MM.1S (cell line): Measurements from ENCODE around the gene KRTAP19-6.
"Not testable (repeated sequence)": the region's sequence is repeated elsewhere in the genome, so short reads cannot be mapped to it uniquely, and the experiment has no call there.

Source experiments
- DNase-seq: peaks from one replicate; pipeline ENCODE4 v3.0.0-alpha.2; 2015
- H2AFZ ChIP-seq: fragments of 300-600 bp; sonication (generic); 2 replicates; pipeline ENCODE4 v1.6.0; 2016; ENCODE audit warnings: antibody characterized with exemption, low read length
- H3F3A ChIP-seq: fragments of 300-600 bp; sonication (generic); 2 replicates; pipeline ENCODE4 v1.6.1; 2016; ENCODE audit warnings: mild to moderate bottlenecking, antibody characterized with exemption, low read length, moderate library complexity, mixed read lengths; ENCODE audit not compliant: insufficient read depth
- H3K27ac ChIP-seq: fragments of 300-600 bp; sonication (generic); 2 replicates; pipeline ENCODE4 v1.5.1; 2016; ENCODE audit warnings: mild to moderate bottlenecking, low read length
- H3K27me3 ChIP-seq: fragments of 300-600 bp; sonication (generic); replicated peaks from 2 replicates; pipeline ENCODE4 v1.6.0; 2016; ENCODE audit warnings: low read length; ENCODE audit not compliant: insufficient read depth
- H3K36me3 ChIP-seq: fragments of 300-600 bp; sonication (generic); replicated peaks from 2 replicates; pipeline ENCODE4 v1.6.1; 2016; ENCODE audit warnings: mild to moderate bottlenecking, low read length, mixed read lengths; ENCODE audit not compliant: insufficient read depth
- H3K4me1 ChIP-seq: fragments of 300-600 bp; sonication (generic); 2 replicates; pipeline ENCODE4 v1.6.1; 2016; ENCODE audit warnings: low read length, mixed read lengths
- H3K4me2 ChIP-seq: fragments of 300-600 bp; sonication (generic); 2 replicates; pipeline ENCODE4 v1.6.0; 2016; ENCODE audit warnings: low read depth, low read length
- H3K4me3 ChIP-seq: fragments of 300-600 bp; sonication (generic); 2 replicates; pipeline ENCODE4 v1.5.1; 2016; ENCODE audit warnings: low read length, mixed read lengths
- H3K79me2 ChIP-seq: fragments of 300-600 bp; sonication (generic); 2 replicates; pipeline ENCODE4 v1.6.1; 2016; ENCODE audit warnings: mixed run types, low read length, mixed read lengths
- H3K9ac ChIP-seq: fragments of 300-600 bp; sonication (generic); 2 replicates; pipeline ENCODE4 v1.6.1; 2016; ENCODE audit warnings: low read length, mixed read lengths
- H3K9me2 ChIP-seq: fragments of 300-600 bp; sonication (generic); replicated peaks from 2 replicates; pipeline ENCODE4 v1.6.1; 2016; ENCODE audit warnings: mild to moderate bottlenecking, low read length, mixed read lengths; ENCODE audit not compliant: insufficient read depth
- H3K9me3 ChIP-seq: fragments of 300-600 bp; sonication (generic); replicated peaks from 2 replicates; pipeline ENCODE4 v1.6.1; 2016; ENCODE audit warnings: mild to moderate bottlenecking, low read length, mixed read lengths; ENCODE audit not compliant: insufficient read depth
- H4K20me1 ChIP-seq: fragments of 300-600 bp; sonication (generic); 2 replicates; pipeline ENCODE4 v1.6.1; 2016; ENCODE audit warnings: mild to moderate bottlenecking, low read length, moderate library complexity, mixed read lengths; ENCODE audit not compliant: insufficient read depth
- CTCF ChIP-seq: fragments of 300-600 bp; sonication (generic); IDR thresholded peaks from 2 replicates; pipeline ENCODE4 v1.5.1; 2016; ENCODE audit warnings: antibody characterized with exemption, low read length, mixed read lengths
- EZH2 ChIP-seq: fragments of 300-600 bp; sonication (generic); optimal IDR thresholded peaks from 2 replicates; pipeline ENCODE3; 2017; ENCODE audit warnings: low read depth, mild to moderate bottlenecking, antibody characterized with exemption, low read length, mixed read lengths
- EZH2phosphoT487 ChIP-seq: fragments of 300-600 bp; sonication (generic); IDR thresholded peaks from 2 replicates; pipeline ENCODE4 v1.6.1; 2018; ENCODE audit warnings: antibody characterized with exemption, low read length

The KRTAP19-6 gene

GRCh38 chr21:30515681-30516080 is 26.0 kb downstream of the KRTAP19-6 start:
- H3K9ac ChIP-seq: no peak overlapping the region
- H3K27ac ChIP-seq: no peak overlapping the region
- H3K4me1 ChIP-seq: no peaks in the 10 kb centered on the region
- H3K79me2 ChIP-seq: no peaks in the 10 kb centered on the region
- TF ChIP-seq EZH2 (no peak), CTCF (no peak), EZH2phosphoT487 (no peak)
- no peak overlapping the region for H2AFZ ChIP-seq
- no peak for DNase-seq
- no peaks in the 10 kb centered on the region for H3K9me2 ChIP-seq
- no peaks in the 10 kb centered on the region for H3K9me3 ChIP-seq
- no peaks in the 10 kb centered on the region for H3K36me3 ChIP-seq
- no peaks in the 10 kb centered on the region for H4K20me1 ChIP-seq
- no peaks in the 10 kb centered on the region for H3F3A ChIP-seq
- no peaks in the 10 kb centered on the region for H3K27me3 ChIP-seq
- no peak overlapping the region for H3K4me3 ChIP-seq
- H3K4me2 ChIP-seq: no peak overlapping the region

- DNase-seq: peak; percentile 40
These were observed 36.0 kb downstream of the KRTAP19-6 start for GRCh38 chr21:30505621-30506205.

GRCh38 chr21:30502041-30502440 is 39.6 kb downstream of the KRTAP19-6 start, which contains the start of gene KRTAP19-5:
KRTAP19-5 (minus strand) TSS chr21:30502141; CDS start chr21:30502090, 51 bp downstream.
- Histone ChIP-seq H3K4me3 (no peak within 1 kb of the TSS), H3K4me1 (no peaks in the 10 kb centered on the region), H3K9me3 (no peaks in the 10 kb centered on the region), H2AFZ (no peak within 1 kb of the TSS), H3F3A (no peaks in the 10 kb centered on the region), H3K9me2 (no peaks in the 10 kb centered on the region), H3K27ac (no peak within 1 kb of the TSS), H3K79me2 (no peaks in the 10 kb centered on the region), H3K4me2 (no peak within 1 kb of the TSS), H3K27me3 (no peaks in the 10 kb centered on the region), H3K9ac (no peak within 1 kb of the TSS), H3K36me3 (no peaks in the 10 kb centered on the region), H4K20me1 (no peaks in the 10 kb centered on the region)
- TF ChIP-seq EZH2: no peak
- TF ChIP-seq EZH2phosphoT487: no peak
- TF ChIP-seq CTCF: no peak
- DNase-seq: no peak

More at GRCh38 chr21:30505621-30506205, 36.0 kb downstream of the KRTAP19-6 start:
- not testable (repeated sequence) for H3K4me1 ChIP-seq, H4K20me1 ChIP-seq, H3K9ac ChIP-seq, H3K79me2 ChIP-seq, H3K9me2 ChIP-seq, H2AFZ ChIP-seq, H3F3A ChIP-seq, H3K36me3 ChIP-seq, H3K9me3 ChIP-seq, H3K4me3 ChIP-seq, H3K27me3 ChIP-seq, H3K4me2 ChIP-seq, H3K27ac ChIP-seq
- TF ChIP-seq CTCF: peak; percentile 64
